ENCODE results near the gene ZFP91.
"Not testable (repeated sequence)": the region's sequence is repeated elsewhere in the genome, so short reads cannot be mapped to it uniquely, and the experiment has no call there.

Gene ZFP91, protein sequence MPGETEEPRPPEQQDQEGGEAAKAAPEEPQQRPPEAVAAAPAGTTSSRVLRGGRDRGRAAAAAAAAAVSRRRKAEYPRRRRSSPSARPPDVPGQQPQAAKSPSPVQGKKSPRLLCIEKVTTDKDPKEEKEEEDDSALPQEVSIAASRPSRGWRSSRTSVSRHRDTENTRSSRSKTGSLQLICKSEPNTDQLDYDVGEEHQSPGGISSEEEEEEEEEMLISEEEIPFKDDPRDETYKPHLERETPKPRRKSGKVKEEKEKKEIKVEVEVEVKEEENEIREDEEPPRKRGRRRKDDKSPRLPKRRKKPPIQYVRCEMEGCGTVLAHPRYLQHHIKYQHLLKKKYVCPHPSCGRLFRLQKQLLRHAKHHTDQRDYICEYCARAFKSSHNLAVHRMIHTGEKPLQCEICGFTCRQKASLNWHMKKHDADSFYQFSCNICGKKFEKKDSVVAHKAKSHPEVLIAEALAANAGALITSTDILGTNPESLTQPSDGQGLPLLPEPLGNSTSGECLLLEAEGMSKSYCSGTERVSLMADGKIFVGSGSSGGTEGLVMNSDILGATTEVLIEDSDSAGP

DNA sequence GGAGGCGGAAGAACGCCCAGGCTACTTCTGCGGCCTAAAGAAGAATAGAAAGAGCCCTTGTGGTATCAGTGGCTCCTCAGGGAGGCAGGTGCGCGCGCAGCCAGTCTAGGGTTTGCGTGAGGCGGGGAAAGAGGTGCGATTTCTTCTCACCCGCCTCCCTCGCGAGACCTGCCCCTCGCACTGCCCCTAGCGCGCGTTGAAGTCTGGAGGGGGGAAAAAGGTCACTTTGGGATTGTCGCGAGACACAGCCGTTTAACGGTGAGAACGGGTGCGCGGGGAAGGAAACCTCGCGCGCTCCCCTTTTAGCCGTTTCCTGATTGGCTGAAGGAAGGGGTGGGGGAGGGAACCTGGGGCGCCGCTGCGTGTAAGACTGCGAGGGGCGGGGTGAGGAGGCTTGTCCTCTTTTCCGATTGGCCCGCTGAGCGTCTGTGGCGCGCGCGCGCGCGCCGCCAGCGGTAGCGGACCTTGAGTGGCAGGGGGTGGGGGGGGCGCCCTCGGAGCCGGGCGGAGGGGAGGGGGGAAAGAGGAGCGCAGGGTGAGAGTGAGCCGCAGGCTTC is at the start of gene ZFP91:
TSS of gene ZFP91 (plus strand) at position 429 of the 557 bp plus-strand sequence. CDS start 219 bp downstream, outside the sequence.
- DNase-seq, result peak; percentile 99

DNA sequence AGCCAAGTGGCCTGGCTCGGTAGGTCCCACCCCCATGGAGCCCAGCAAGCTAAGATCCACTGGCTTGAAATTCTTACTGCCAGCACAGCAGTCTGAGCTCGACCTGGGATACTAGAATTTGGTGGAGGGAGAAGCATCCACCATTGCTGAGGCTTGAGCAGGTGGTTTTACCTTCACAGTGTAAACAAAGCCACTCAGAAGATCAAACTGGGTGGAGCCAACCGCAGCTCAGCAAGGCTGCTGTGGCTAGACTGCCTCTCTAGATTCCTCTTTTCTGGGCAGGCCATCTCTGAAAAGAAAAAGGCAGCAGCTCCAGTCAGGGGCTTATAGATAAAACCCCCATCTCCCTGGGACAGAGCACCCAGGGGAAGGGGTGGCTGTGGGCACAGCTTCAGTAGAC is 48.6 kb upstream of the ZFP91 start:
- no peak for DNase-seq

DNA sequence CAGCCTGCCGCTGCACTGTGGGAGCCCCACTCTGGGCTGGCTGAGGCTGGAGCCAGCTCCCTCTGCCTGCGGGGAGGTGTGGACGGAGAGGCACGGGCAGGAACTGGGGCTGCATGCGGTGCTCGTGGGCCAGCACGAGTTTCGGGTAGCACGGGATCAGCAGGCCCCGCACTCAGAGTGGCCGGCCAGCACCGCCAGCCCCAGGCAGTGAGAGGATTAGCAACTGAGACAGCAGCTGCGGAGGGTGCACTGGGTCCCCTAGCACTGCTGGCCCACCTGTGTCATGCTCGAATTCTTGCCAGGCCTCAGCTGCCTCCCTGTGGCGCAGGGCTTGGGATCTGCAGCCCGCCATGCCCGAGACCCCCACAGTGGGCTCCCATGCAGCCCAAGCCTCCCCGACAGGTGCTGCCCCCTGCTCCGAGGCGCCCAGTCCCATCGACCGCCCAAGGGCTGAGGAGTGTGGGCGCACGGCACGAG is 47.0 kb upstream of the ZFP91 start:
- no peak for DNase-seq

DNA sequence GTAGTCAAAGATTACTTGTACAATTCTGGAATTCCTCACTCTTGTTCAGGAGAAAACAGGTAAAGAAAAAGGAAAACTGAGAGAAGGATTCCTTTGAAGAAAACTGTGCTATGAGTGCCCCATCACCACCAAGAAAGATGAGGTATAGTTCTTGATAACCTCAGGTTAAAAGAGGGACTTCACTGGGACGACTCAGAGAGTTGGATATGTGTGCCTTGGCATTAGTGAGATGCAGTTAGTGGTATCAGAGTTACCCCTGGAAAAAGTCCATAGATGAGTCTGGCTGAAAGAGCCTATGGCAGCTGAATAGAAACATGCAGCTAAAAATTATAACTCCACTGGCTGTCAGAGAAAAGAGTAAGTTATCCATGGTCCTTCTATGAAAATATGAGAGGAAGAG is 32.0 kb upstream of the ZFP91 start:
- no peak for DNase-seq

DNA sequence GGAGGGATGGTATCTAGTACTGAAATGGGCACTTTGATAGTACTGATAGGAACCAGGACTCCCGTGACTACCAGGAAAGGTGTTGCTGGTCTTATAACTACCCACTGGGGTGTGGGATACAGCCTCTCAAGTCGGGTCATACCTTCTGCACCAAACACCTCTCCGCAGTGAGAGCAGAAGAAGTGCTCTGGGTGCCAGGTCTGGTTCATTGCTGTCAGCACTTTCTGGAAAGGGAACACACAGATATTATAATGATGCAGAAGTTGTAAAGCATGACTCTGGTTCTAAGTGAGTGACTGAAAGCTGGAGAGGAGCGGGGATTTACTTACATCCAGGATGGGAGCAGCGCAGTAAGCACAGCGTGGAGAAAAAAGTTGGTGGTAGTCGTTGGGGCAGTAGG is 29.2 kb upstream of the ZFP91 start:
- DNase-seq, result no peak

DNA sequence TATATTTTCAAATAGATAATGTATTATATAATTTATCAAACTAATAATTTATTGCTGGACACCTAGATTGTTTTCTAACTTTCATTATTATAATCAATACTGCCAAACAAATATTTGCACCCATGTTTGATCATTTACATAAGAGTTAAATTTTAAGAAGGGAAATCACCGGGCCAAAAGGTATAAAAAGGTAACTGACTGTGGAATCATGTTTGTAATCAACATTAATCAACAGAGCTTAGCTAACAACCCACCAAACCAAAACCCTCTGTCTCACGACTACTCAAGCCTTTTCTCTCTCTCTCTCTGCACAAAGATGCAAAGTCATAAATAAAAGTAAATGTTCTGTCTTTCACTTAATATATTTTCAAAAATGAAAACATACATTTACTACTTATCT is 18.0 kb upstream of the ZFP91 start:
- DNase-seq, result no peak

DNA sequence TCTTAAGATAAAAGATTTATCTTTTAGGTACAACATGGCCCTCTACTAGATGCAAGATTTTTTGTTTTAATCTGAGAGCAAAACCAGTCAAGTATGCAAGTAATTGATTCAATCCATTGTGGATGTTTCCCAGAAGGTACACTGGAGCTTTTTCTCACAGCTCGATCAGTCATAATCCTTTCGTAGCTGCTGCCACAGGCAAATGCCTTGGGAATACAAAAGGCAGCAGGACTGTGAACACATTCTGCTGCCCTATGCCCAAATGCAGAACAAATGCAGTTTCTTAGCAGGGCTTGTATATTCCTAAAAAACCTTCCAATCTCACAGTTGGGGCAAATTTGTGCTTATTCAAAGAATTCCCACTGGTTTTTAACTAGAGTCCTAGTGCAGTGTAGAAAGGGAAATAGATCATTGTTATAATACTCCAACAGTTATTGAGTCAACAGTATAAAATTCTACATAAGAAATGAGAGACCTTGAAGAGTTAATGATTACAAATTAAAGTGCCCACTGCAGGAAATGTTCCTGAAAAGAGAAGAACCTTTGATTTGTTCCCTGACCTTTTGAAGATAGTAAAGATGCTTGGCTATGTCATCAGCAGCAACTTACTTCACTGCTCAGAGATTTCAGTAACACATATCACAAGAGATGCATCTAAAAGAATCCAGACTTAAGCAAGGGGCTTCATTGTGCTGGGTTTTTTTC is 17.3 kb upstream of the ZFP91 start:
- DNase-seq, result no peak

DNA sequence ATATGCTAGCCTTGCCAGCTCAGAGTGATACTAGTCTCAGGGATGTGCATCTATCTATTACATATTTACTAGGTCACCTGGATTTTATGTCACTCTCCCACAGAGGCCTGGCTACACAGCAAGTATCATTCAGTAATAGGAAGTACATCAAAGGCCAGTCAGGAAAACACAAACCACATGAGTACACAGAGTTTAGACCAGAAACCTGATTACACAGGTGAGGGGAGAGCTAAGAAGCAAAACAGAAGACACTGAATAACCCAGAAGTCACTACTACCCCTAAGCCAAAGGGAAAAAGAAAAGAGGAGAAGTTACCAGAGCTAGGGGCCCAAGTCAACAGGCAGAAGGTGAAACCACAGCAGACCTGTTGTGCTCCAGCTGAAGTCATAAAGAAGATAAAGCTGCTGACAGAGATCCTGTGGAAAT is 16.5 kb upstream of the ZFP91 start:
- no peak for DNase-seq

DNA sequence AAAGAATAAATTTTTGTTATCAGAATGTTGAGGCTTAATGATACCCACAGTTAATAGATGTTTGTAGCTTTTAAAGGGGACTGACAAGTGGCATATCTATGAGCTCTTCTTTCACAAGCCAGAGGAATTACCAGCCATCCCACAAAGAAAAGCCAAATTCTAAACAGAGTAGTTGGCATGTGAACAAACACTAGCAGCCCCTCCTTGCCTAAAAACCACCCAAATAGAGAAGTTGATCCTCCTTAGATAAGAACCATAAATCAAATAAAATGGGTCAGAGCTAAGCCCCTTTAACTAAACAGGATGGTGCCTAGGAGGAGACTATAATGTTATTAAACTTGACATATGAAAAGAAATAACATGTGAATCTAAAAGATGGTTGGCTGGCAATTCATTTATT is 14.6 kb upstream of the ZFP91 start:
- DNase-seq, result no peak

DNA sequence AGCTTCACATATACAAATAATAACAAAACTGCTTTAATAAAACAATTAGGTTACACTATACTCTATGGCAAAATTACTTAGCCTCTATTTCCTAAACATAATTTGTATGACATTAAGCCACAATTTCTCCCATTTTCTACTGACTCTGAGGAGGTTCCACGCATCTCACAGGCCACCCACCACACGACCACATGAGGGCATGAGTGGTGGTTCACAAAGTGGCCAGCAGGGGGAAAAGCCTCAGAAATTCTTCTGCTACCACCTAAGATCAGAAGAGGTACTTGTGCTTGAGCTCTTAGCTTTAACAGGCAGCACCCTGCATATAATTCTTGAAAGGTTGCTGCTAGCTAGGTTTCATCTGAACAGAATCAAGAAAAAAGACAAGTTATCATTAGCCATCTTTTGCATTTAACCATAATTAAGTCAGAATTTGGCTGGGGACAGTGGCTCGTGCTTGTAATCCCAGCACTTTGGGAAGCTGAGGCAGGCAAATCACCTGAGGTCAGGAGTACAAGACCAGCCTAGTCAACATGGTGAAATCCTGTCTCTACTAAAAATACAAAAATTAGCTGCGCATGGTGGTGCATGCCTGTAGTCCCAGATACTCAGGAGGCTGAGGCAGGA is 10.9 kb upstream of the ZFP91 start:
- peak; percentile 57 for DNase-seq

DNA sequence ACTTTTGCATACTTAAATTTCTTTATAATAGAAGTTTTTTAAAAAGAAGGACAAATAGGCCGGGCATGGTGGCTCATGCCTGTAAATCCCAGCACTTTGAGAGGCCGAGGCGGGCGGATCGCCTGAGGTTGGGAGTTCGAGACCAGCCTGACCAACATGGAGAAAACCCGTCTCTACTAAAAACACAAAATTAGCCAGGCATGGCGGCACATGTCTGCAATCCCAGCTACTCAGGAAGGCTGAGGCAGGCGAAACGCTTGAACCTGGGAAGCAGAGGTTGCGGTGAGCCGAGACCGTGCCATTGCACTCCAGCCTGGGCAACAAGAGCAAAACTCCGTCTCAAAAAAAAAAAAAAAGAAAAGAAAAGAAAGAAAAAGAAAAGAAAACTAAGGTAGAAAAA is 6.0 kb upstream of the ZFP91 start:
- not testable (repeated sequence) for DNase-seq

DNA sequence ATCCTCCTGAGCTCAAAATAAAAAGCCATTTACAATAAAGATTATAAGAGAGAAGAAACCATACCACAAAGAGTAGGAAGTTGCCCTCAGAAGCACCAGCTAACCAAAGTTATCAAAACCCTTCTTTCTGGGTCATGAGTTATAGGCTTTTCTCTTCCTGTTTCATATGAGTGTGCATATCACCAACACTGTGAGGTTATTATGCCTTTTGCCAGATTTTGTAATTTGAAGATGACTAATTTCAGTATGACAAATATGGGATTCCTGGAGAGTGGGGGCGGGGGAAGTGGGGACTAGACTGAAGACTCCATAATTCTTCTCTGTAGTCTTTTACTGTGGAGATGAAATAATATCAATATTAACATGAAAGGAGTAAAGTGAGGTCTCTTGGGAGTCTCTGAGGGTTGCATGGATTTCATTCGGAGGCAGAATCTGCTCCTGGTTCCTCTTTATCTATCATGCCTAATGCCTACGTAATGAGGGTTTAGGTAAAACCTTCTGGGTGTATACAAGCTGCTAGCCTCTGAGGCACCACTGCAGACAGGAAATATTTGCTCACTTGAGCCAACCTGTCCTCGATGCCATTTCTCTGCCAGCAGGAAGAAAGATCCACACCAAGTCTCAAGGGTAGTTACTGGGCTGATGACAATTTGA is 5.3 kb upstream of the ZFP91 start:
- DNase-seq, result peak; percentile 95

DNA sequence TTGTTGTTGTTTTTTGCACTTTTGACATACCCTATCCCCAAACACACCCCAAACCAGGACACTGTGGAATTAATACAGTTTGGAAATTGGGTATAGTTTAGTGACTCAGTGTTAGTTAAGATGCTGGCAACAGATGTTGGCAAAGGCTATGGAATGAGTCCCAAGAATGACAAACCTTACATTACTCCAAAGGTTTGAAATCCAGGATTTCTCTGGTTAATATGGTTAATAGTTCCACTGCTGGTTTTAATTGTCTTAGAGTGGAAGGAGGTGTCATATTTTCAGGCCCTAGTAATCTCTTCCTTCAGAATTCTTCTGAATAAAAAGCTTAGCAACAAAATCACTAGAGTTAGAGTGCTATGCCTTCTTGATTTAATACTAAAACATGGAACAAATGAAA is 4.0 kb upstream of the ZFP91 start:
- peak; percentile 57 for DNase-seq

DNA sequence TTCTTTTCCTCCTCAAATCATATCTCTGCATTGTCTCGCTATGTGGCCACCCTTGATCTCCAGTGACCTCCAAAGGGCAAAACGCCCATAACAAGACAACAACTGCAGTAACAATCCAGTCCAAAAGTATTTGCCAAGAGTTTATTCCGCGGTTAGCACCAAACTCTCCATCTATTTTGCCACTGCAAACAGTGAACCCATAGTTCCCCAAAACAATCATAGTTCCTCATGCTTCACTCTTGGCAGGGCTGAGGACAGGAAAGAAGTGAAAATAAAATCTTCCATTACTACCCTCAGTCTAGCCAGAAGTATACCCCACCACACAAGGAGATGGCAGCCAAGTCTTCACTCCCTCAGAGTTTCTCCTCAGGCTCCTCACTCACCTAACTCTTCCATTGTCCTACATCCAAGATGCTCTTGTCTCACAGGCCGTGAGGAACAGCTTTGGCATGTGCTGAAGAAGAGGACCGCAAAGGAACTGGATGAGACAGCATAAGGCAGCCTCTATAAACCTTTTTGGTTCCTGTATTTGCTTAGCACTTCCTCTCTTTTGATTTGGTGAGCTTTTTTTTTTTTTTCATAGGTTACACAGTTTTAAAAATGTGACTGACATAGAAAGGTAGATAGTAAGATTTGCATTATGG is 3.4 kb upstream of the ZFP91 start, which contains the start of gene LPXN:
TSS of gene LPXN (minus strand) at position 480 of the 644 bp plus-strand sequence. CDS start at position 396, 84 bp downstream.
- no peak for DNase-seq

DNA sequence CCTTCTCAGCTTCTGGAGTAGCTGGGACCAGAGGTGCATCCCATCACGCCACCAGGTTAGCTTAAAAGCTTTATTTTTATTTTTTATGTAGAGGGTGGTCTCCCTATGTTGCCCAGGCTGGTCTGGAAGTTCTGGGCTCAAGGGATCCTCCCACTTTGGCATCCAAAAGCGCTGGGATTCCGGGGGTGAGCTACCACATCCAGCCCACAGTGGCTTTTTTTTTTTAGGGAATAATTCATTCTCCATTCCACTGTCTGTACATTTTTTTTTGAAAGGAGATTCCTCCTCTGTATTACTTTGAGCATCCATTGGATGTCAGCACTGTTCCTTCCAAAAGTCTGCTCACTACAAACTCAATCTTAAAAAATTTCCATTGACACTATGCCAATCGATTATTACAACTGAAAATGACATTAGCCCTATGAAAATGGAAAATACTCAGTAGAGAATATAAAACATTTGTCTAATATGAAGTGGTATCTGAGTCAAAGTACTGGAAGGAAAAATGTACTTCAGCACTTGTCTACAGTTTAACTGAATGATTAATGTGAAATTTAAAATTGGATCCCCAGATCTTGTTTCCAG is 1.9 kb upstream of the ZFP91 start:
- DNase-seq, result peak; percentile 59

DNA sequence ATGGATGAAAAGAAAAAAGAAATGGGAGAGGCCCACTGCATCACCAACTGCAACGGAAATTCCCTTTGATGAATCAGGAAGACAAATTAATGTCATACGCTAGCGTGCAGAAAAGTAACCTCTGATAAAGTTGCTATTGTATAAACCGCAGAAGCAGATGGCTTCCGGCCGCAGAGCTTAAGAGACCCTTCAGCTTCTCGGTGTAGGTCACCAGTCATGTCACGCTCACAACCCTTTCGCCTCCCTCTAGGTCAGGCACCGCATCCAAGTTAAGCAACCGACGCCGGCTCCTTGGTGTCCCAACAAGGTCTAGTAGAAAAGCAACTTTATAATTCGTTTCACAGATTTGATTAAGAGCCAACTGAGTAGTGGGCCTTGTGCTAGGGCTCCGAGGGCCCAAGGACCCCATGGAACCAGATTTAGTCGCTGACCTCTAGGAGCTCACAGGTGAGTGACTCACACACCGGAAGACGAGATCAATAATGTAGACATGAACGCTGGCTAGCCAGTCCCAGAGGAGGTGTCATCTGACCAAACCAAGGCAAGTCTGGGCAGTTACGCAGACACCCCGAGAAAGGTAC is 1.2 kb upstream of the ZFP91 start:
- peak; percentile 95 for DNase-seq

DNA sequence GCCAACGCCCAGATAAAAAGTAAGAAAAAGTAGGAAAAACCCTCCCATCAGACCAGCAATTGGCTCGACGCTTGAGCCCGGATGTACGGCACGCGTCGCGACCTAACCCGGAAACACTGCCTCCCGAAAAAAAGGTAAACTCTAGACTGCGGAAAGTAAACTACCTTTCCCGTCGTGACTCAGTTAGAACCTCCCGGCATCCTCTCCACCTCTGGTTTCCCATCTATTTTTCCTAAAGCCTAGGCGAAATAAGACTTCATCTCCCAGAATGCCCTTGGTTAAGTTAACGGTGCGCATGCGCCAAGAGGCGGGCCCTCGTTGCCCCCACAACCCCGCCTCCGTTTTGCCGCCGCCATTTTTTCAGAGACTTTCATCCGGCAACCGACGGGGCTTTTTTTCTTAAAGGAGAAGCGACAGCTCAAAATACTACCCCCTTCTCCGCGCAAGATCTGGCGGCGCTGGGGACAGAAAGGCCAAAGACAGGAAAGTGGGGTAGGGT is 678 bp upstream of the ZFP91 start:
- DNase-seq, result peak; percentile 99

DNA sequence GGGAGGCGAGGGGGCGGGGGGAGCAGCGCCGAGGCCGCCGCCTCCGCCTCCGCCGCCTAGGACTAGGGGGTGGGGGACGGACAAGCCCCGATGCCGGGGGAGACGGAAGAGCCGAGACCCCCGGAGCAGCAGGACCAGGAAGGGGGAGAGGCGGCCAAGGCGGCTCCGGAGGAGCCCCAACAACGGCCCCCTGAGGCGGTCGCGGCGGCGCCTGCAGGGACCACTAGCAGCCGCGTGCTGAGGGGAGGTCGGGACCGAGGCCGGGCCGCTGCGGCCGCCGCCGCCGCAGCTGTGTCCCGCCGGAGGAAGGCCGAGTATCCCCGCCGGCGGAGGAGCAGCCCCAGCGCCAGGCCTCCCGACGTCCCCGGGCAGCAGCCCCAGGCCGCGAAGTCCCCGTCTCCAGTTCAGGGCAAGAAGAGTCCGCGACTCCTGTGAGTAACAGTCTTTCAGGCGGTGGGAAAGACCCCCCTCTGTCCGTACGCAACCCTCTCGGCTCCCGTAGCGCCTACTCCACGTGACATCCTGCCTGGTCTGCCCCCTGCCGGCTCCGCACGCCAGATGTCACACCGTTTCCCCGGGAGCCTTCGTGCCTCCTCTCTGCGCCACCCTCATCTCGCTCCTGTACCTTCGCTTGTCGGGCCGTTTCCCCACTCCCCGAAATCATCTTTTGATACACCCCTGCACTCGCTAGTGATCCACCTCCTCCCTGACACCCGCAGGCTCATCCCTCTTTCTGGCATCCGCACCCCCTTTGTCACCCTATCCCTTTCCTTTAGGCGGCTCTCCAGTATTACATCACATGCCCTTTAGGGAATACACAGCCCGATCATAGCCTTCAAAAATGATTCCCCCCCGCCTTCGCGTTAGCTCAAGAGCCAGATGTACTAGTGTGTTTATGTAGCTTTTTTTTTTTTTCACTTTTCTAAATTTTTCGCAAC is 598 bp downstream of the ZFP91 start:
- peak; percentile 91 for DNase-seq

DNA sequence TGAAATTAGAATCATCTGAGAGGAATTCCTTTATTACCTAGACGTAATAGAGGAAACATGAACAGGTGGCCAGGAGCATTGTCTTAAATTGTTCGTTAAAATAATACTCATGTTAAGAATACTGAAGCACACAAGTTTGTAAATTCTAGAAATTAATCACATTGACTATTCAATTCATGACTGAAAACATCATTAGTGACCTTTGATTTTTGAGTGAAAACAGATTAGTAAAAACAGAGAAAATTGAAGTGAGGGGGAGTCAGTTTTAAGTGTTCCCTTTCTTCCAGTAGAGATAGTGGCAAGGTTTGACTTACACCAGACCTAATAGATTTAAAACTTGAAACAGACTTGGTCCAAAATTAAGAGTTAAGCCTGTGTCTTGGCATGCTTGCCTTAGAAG is 1.4 kb downstream of the ZFP91 start:
- no peak for DNase-seq

DNA sequence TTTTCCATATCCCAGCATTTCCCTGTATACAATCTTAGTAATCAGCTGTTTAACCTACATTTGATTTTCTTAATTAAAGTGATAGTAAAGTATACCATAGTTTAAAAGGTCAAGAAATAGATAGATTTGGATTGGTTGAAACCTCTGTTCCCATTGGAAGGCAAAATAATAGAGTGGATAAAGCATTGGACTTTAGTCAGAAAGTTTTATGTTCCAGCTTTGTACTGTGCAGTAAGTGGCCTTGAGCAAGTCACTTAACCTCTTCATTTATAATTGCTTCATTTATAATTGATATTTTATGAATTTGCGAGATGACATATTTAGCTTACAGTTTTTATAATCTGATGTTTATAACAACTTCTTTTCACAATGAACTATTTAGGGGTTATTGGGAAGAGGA is 3.6 kb downstream of the ZFP91 start:
- no peak for DNase-seq
